ENCODE results near the gene SGMS1.

- no peak for TF ChIP-seq CTCF (IDR thresholded peaks at IDR 0.05)
- no peak for TF ChIP-seq POLR2A (IDR thresholded peaks at IDR 0.05)
These were observed 244.1 kb downstream of the SGMS1 start for GRCh38 chr10:50379616-50380015.

Measured in vagina (tissue), 2 donors.